GM12892 (cell line): ENCODE data around the gene NADK2.

Source experiments
- POLR2A ChIP-seq: IDR thresholded peaks from 2 replicates; pipeline ENCODE4 v1.6.1; 2011; ENCODE audit warnings: low read depth, low read length, control low read depth
- POLR2AphosphoS5 ChIP-seq: IDR thresholded peaks from 2 replicates; pipeline ENCODE4 v1.6.1; 2011; ENCODE audit warnings: low read depth, low read length, control low read depth
- TAF1 ChIP-seq: IDR thresholded peaks from 2 replicates; pipeline ENCODE4 v1.6.1; 2011; ENCODE audit warnings: low read depth, mild to moderate bottlenecking, control low read depth, low read length, borderline replicate concordance

DNA sequence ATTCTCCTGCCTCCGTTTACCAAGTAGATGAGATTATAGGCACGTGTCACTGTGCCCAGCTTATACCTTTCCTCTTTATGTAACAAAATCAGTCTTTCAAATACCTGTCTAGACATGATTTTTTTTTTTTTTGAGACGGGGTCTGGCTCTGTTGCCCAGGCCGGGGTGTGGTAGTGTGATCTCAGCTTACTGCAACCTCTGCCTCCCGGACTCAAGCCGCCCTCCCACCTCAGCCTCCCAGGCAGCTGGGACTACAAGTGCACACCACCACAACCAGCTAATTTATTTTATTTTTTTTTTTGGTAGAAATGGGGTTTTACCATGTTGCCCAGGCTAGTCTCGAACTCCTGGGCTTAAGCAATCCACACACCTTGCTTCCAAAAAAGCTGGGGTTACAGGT, 13.2 kb downstream of the NADK2 start:
- no peak for TF ChIP-seq POLR2AphosphoS5
- no peak for TF ChIP-seq POLR2A
- TF ChIP-seq TAF1 = no peak
